Activated CD8-positive, alpha-beta T cell treated with anti-CD3 and anti-CD28 coated beads for 36 hours (primary cell): Measurements from ENCODE around the gene RHOT1. TPM values are rescaled to one million over a fixed set of nuclear protein-coding genes. Genes with fewer than 3 reads are reported as not detected.
A peak's percentile ranks its signal among the peaks of the same experiment; 100 is the strongest.

Experiments used
- ATAC-seq: fragments of 200-7000 bp; cut with Tn5 transposase; one replicate; pipeline ENCODE4 v1.10.0; 2021; ENCODE audit warnings: mild to moderate bottlenecking, moderate library complexity
- CTCF ChIA-PET: fragments of 350-600 bp; sonication (Branson Sonifier 250); formaldehyde crosslinking; loops from one replicate; lab custom pipeline; 2021; ENCODE audit warnings: antibody characterized with exemption; lab: Charles Lee
- POLR2A ChIA-PET: fragments of 350-600 bp; sonication (Branson Sonifier 250); formaldehyde crosslinking; loops from one replicate; lab custom pipeline; 2021; ENCODE audit warnings: antibody characterized with exemption; lab: Charles Lee
- DNase-seq: peaks from one replicate; pipeline ENCODE4 v3.0.0-alpha.2; 2020
- H3K27ac Mint-ChIP-seq: one replicate; pipeline ENCODE4 v1.8.0; 2021; ENCODE audit warnings: mild to moderate bottlenecking, mixed read lengths
- H3K27me3 Mint-ChIP-seq: one replicate; pipeline ENCODE4 v1.8.0; 2021; ENCODE audit warnings: mixed read lengths
- H3K36me3 Mint-ChIP-seq: one replicate; pipeline ENCODE4 v1.8.0; 2021; ENCODE audit warnings: low read depth, mixed read lengths
- H3K4me1 Mint-ChIP-seq: one replicate; pipeline ENCODE4 v1.8.0; 2021; ENCODE audit warnings: low read depth, mixed read lengths
- H3K4me3 Mint-ChIP-seq: one replicate; pipeline ENCODE4 v1.8.0; 2021; ENCODE audit warnings: mild to moderate bottlenecking, moderate library complexity, mixed read lengths
- H3K9me3 Mint-ChIP-seq: one replicate; pipeline ENCODE4 v1.8.0; 2021; ENCODE audit warnings: mixed read lengths
- intact Hi-C: fragments of 100-400 bp; cut with micrococcal nuclease; formaldehyde crosslinking; loops from one replicate; pipeline ENCODE4 v1.10.0; 2022
- total RNA-seq, 2 experiments: library from RNA; stranded (reverse); gene quantifications; one replicate each; pipeline ENCODE4 v1.2.3, GENCODE V29; 2021
- TF ChIP-seq, protein P1 (sequence below): fragments of 200-600 bp; IDR thresholded peaks from one replicate; pipeline ENCODE4 v1.8.0; 2022; ENCODE audit warnings: antibody characterized with exemption, mild to moderate bottlenecking

Gene RHOT1
- total RNA-seq, 2 experiments from 2014 or later, result 25.8 to 27.2 TPM

GRCh38 chr17:32215696-32216095 is 73.4 kb downstream of the RHOT1 start:
- peaks cover 20% of the 10 kb centered on the region for H3K4me1 Mint-ChIP-seq
- no peak overlapping the region for H3K4me3 Mint-ChIP-seq
- H3K36me3 Mint-ChIP-seq, result peaks cover 8% of the 10 kb centered on the region
- TF ChIP-seq, protein P1, sequence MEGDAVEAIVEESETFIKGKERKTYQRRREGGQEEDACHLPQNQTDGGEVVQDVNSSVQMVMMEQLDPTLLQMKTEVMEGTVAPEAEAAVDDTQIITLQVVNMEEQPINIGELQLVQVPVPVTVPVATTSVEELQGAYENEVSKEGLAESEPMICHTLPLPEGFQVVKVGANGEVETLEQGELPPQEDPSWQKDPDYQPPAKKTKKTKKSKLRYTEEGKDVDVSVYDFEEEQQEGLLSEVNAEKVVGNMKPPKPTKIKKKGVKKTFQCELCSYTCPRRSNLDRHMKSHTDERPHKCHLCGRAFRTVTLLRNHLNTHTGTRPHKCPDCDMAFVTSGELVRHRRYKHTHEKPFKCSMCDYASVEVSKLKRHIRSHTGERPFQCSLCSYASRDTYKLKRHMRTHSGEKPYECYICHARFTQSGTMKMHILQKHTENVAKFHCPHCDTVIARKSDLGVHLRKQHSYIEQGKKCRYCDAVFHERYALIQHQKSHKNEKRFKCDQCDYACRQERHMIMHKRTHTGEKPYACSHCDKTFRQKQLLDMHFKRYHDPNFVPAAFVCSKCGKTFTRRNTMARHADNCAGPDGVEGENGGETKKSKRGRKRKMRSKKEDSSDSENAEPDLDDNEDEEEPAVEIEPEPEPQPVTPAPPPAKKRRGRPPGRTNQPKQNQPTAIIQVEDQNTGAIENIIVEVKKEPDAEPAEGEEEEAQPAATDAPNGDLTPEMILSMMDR, result no peak
- DNase-seq (no peak), ATAC-seq (no peak)
- H3K27ac Mint-ChIP-seq, result no peak overlapping the region
- intact Hi-C loops, result no loop called here
- no peaks in the 10 kb centered on the region for H3K9me3 Mint-ChIP-seq
- ChIA-PET CTCF (interaction anchor here (0.7 to 1.4 kb wide), 2 partner anchors 9 to 1471 kb away, joined by 3 to 4 read pairs; no protein-coding TSS in a partner anchor), POLR2A (no interaction called here)
- no peaks in the 10 kb centered on the region for H3K27me3 Mint-ChIP-seq

DNA sequence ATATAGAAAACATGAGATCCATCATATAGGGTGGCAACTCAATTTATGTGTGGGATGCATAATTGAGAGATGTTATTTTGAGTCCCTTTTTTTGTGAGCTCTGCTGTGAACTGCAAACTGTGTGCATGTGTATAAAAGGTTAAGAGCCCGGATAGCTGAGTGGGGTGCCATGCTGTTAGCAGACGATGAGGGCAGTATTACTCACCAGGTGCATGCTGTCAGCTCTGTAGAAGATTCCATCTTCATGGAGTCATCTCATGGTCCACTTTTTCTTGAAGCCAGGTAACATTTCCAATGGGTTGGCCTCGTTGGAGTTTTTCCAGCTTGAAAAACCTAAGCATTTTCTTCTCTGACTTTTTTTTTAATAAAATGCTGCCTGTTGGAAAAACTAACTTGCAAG is 80.3 kb downstream of the RHOT1 start:
- intact Hi-C loops, result no loop called here

GRCh38 chr17:32223703-32224102 is 81.4 kb downstream of the RHOT1 start:
- peak; percentile 7 for DNase-seq
- ATAC-seq, result peak; percentile 79
- intact Hi-C loops, result no loop called here
- H3K4me1 Mint-ChIP-seq, result peaks cover 37% of the 10 kb centered on the region
- CTCF ChIA-PET, result interaction anchor here (1.3 to 1.8 kb wide), 3 partner anchors 21 to 88 kb away, joined by 3 to 6 read pairs (median 3); no protein-coding TSS in a partner anchor
- no peak overlapping the region for H3K4me3 Mint-ChIP-seq
- H3K27me3 Mint-ChIP-seq, result no peaks in the 10 kb centered on the region
- TF ChIP-seq, protein P1, result no peak
- no peaks in the 10 kb centered on the region for H3K9me3 Mint-ChIP-seq
- H3K36me3 Mint-ChIP-seq, result peaks cover 6% of the 10 kb centered on the region
- H3K27ac Mint-ChIP-seq, result peak overlapping the region; percentile 38
- POLR2A ChIA-PET, result interaction anchor here (0.9 kb wide), 1 partner anchor 18 kb away, joined by 3 read pairs; no protein-coding TSS in a partner anchor

More for the DNA sequence above, 80.3 kb downstream of the RHOT1 start:
- Mint-ChIP-seq H3K27me3 (no peaks in the 10 kb centered on the region), H3K27ac (no peak overlapping the region), H3K36me3 (peaks cover 6% of the 10 kb centered on the region), H3K4me3 (no peak overlapping the region), H3K9me3 (no peaks in the 10 kb centered on the region), H3K4me1 (peaks cover 40% of the 10 kb centered on the region)
- no peak for ATAC-seq
- POLR2A ChIA-PET, result interaction anchor here (0.9 kb wide), 1 partner anchor 17 kb away, joined by 3 read pairs; no protein-coding TSS in a partner anchor
- TF ChIP-seq, protein P1, result no peak
- DNase-seq, result peak; percentile 11
- CTCF ChIA-PET, result interaction anchor here (0.9 to 1.3 kb wide), 2 partner anchors 87 to 97 kb away, joined by 3 to 4 read pairs; no protein-coding TSS in a partner anchor

DNA sequence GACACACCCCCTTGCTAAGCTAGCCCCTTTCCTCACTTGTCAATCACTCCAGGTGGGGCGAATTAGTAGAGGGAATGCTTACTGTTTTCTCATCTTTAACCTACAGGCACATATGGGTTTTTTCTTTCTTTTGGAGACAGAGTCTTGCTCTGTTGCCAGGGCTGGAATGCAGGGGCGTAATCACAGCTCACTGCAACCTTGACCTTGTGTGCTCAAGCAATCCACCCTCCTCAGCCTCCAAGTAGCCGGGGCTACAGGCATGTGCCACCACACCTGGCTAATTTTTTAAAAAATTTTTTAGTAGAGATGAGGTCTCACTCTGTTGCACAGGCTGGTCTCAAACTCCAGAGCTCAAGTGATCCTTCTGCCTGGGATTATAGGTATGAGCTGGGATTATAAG is 84.6 kb downstream of the RHOT1 start:
- H3K36me3 Mint-ChIP-seq, result peaks cover 6% of the 10 kb centered on the region
- peaks cover 16% of the 10 kb centered on the region for H3K4me1 Mint-ChIP-seq
- ATAC-seq (no peak), DNase-seq (no peak)
- TF ChIP-seq, protein P1, result no peak
- no peak overlapping the region for H3K27ac Mint-ChIP-seq
- CTCF ChIA-PET, result interaction anchor here (1.1 to 1.4 kb wide), 4 partner anchors 15 to 217 kb away, joined by 3 to 5 read pairs (median 3); partner anchors contain the start of gene PSMD11
- H3K27me3 Mint-ChIP-seq, result no peaks in the 10 kb centered on the region
- intact Hi-C loops, result no loop called here
- POLR2A ChIA-PET, result no interaction called here
- no peak overlapping the region for H3K4me3 Mint-ChIP-seq
- H3K9me3 Mint-ChIP-seq, result no peaks in the 10 kb centered on the region

DNA sequence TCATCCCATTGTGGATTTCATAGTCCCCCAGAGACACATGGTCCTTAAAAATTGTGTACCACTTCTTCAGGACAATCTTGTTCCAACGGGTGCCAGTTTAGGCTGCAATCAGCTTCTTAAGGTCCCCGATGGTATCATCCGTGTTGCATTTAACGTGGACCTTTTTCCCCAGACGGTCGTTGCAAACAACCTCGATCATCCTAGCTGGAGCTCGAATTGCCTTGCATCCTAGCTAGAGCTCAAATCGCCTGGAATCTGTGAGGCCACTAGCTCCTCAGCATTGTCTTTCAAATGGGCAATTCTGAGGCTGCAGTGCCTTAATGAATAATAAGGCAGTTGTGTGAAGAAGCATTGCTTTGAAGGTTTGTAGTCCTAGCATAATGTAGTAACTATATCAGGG is 85.6 kb downstream of the RHOT1 start:
- no peak overlapping the region for H3K27ac Mint-ChIP-seq
- peaks cover 6% of the 10 kb centered on the region for H3K36me3 Mint-ChIP-seq
- no peaks in the 10 kb centered on the region for H3K9me3 Mint-ChIP-seq
- H3K4me1 Mint-ChIP-seq, result peaks cover 16% of the 10 kb centered on the region
- no peaks in the 10 kb centered on the region for H3K27me3 Mint-ChIP-seq
- DNase-seq, result no peak
- POLR2A ChIA-PET, result no interaction called here
- intact Hi-C loops, result no loop called here
- CTCF ChIA-PET, result no interaction called here
- H3K4me3 Mint-ChIP-seq, result no peak overlapping the region
- ATAC-seq, result no peak
- TF ChIP-seq, protein P1, result no peak
